Spleen (tissue), 11 donors: Measurements from ENCODE around the gene CEP72. TPM values are rescaled to one million over a fixed set of nuclear protein-coding genes. Genes with fewer than 3 reads are reported as not detected.
"Not testable (repeated sequence)": the region's sequence is repeated elsewhere in the genome, so short reads cannot be mapped to it uniquely, and the experiment has no call there.

Source experiments
- DNase-seq: peaks from one replicate; pipeline ENCODE4 v3.0.0-alpha.2; 2020
- H3K27ac ChIP-seq, 8 donors: fragments of 200-600 bp; sonication (generic) in 7 of 8; 1 replicate in 4 of 8; 2 replicates in 4 of 8; pipeline versions ENCODE4 v1.5.0 to v1.8.0; 2016 to 2021; ENCODE audit warnings: inconsistent platforms in 4 of 8, mild to moderate bottlenecking in 4 of 8, moderate library complexity in 1 of 8
- H3K27me3 ChIP-seq, 7 donors: fragments of 200-600 bp; sonication (generic) in 6 of 7; replicated peaks in 1 of 7; 1 replicate in 4 of 7; 2 replicates in 3 of 7; pipeline versions ENCODE4 v1.5.0 to v1.8.0; 2016 to 2021; ENCODE audit warnings: inconsistent platforms in 3 of 7, mild to moderate bottlenecking in 1 of 7
- H3K36me3 ChIP-seq, 6 donors: fragments of 200-600 bp; sonication (generic) in 5 of 6; 1 replicate in 4 of 6; 2 replicates in 2 of 6; pipeline versions ENCODE4 v1.5.0 to v1.8.0; 2016 to 2021; ENCODE audit warnings: inconsistent platforms in 2 of 6
- H3K4me1 ChIP-seq, 6 donors: fragments of 200-600 bp; sonication (generic) in 5 of 6; 1 replicate in 3 of 6; 2 replicates in 3 of 6; pipeline versions ENCODE4 v1.5.0 to v1.8.0; 2016 to 2021; ENCODE audit warnings: inconsistent platforms in 3 of 6
- H3K4me3 ChIP-seq, 8 donors: fragments of 200-600 bp; sonication (generic) in 7 of 8; 1 replicate in 4 of 8; 2 replicates in 4 of 8; pipeline versions ENCODE4 v1.5.0 to v1.8.0; 2016 to 2021; ENCODE audit warnings: inconsistent platforms in 4 of 8, mild to moderate bottlenecking in 4 of 8, moderate library complexity in 2 of 8
- H3K9me3 ChIP-seq, 8 donors: fragments of 200-600 bp; sonication (generic) in 7 of 8; 1 replicate in 4 of 8; 2 replicates in 4 of 8; pipeline versions ENCODE4 v1.5.0 to v1.8.0; 2016 to 2021; ENCODE audit warnings: inconsistent platforms in 4 of 8
- CTCF ChIP-seq, 11 experiments: fragments of 200-600 bp in 7 of 11; fragments of 450-650 bp in 4 of 11; sonication (generic) in 4 of 11; IDR thresholded peaks in 8 of 11; conservative IDR thresholded peaks in 3 of 11; 1 replicate in 7 of 11; 2 replicates in 4 of 11; pipeline versions ENCODE4 v1.4.0 to v1.8.0; 2016 to 2021; ENCODE audit warnings: antibody characterized with exemption in 11 of 11, inconsistent platforms in 4 of 11, mild to moderate bottlenecking in 1 of 11
- POLR2A ChIP-seq, 3 donors: fragments of 450-650 bp; IDR thresholded peaks; one replicate each; pipeline ENCODE4 v1.5.1; 2017; ENCODE audit warnings: antibody characterized with exemption in 3 of 3, mild to moderate bottlenecking in 1 of 3
- POLR2AphosphoS5 ChIP-seq, 3 donors: sonication (generic); formaldehyde crosslinking; IDR thresholded peaks; one replicate each; pipeline ENCODE4 v1.5.1; 2017; ENCODE audit warnings: antibody characterized with exemption in 3 of 3
- WGBS, 5 donors: extraction: QIAGEN DNeasy Blood & Tissue Kit in 3 of 5; methylation state at CpG; one replicate each; pipeline versions ENCODE4 v1.1.5 to v1.1.7; 2013 to 2018; 5-methylcytosine and 5-hydroxymethylcytosine counted together
- intact Hi-C: fragments of 100-400 bp; cut with DNase I; formaldehyde crosslinking; loops from one replicate; pipeline ENCODE4 v1.15.0; 2023; ENCODE audit warnings: low total_unique reads
- polyA plus RNA-seq, 3 donors: library from polyadenylated mRNA; stranded (reverse); fragments of 200-250 nt; gene quantifications; one replicate each; pipeline ENCODE4 v1.2.1, GENCODE V29; 2013
- total RNA-seq, 7 donors: library from RNA; depleted of rRNA in 3 of 7; stranded (reverse); fragments of >200 nt in 3 of 7; fragmentation: NEBNext Ultra II Directional in 4 of 7; extraction: Animal tissue kit (Norgen Biotek cat#: 25700) in 4 of 7; gene quantifications; one replicate each; pipeline versions ENCODE4 v1.1.0 to v1.2.1, GENCODE V29; 2016 to 2021
- donor health status: healthy with polysubstance abuse.
- donor health status: DM: no; HTN: no; CAD: no; lungs with moderate emphysema.
- donor health status: DM: no; HTN: no; CAD: no.
- donor health status: Bipolar disorder and iron deficiency.
- donor health status: healthy.
- donor health status: DM: no; HTN: no; CAD: no.
- donor health status: DM: yes; HTN: yes; CAD: no.

Gene CEP72
- total and polyA plus RNA-seq, 10 donors, result 2.1 to 13.1 (median 9.0) TPM

- DNase-seq, result peak; percentile 58
- Histone ChIP-seq H3K27me3 (peaks cover 0 to 85% (median 20%) of the 10 kb centered on the region in 7 donors), H3K9me3 (no peaks in the 10 kb centered on the region), H3K36me3 (no peaks in the 10 kb centered on the region), H3K4me1 (peaks cover 0 to 13% (median 6%) of the 10 kb centered on the region in 6 donors), H3K27ac (no peak overlapping the region), H3K4me3 (no peak overlapping the region)
- 82 to 95% (median 86%) methylated on average over 11 to 12 of the region's 12 CpGs for WGBS, 5 donors
- intact Hi-C loops, result no loop called here
- no peak for TF ChIP-seq POLR2AphosphoS5 (IDR thresholded peaks at IDR 0.05)
- no peak for TF ChIP-seq POLR2A (IDR thresholded peaks at IDR 0.05)
- no peak for TF ChIP-seq CTCF (IDR thresholded peaks at IDR 0.05 in 8 of 11, conservative IDR thresholded peaks at IDR 0.05 in 3 of 11)
Measured at GRCh38 chr5:604391-604831, 7.7 kb upstream of the CEP72 start.

GRCh38 chr5:605090-605489 is 7.0 kb upstream of the CEP72 start:
- H3K27ac ChIP-seq, H3K36me3 ChIP-seq, intact Hi-C loops, H3K4me3 ChIP-seq, H3K9me3 ChIP-seq, DNase-seq: not testable (repeated sequence)
- Histone ChIP-seq H3K27me3 (peaks cover 0 to 84% (median 20%) of the 10 kb centered on the region in 7 donors), H3K4me1 (peaks cover 0 to 13% (median 6%) of the 10 kb centered on the region in 6 donors)
- 82 to 93% (median 91%) methylated on average over 6 of the region's 6 CpGs for whole genome bisulfite sequencing, 5 donors

GRCh38 chr5:606061-606460 is 6.1 kb upstream of the CEP72 start:
- no peak for TF ChIP-seq POLR2AphosphoS5 (IDR thresholded peaks at IDR 0.05)
- TF ChIP-seq POLR2A (IDR thresholded peaks at IDR 0.05), result no peak
- TF ChIP-seq CTCF (IDR thresholded peaks at IDR 0.05 in 8 of 11, conservative IDR thresholded peaks at IDR 0.05 in 3 of 11), result no peak
- peaks cover 0 to 74% (median 20%) of the 10 kb centered on the region in 7 donors for H3K27me3 ChIP-seq
- WGBS, 5 donors, result 81 to 89% (median 88%) methylated on average over 8 of the region's 8 CpGs
- no peaks in the 10 kb centered on the region for H3K9me3 ChIP-seq
- peak; percentile 68 for DNase-seq
- intact Hi-C loops, result no loop called here
- no peak overlapping the region for H3K4me3 ChIP-seq
- no peaks in the 10 kb centered on the region for H3K36me3 ChIP-seq
- H3K27ac ChIP-seq, result no peak overlapping the region
- H3K4me1 ChIP-seq, result peaks cover 0 to 15% (median 6%) of the 10 kb centered on the region in 6 donors

- WGBS, 5 donors, result 78 to 84% (median 80%) methylated on average over 17 to 21 of the region's 21 CpGs
- H3K36me3 ChIP-seq, result no peaks in the 10 kb centered on the region
- peaks cover 0 to 22% (median 9%) of the 10 kb centered on the region in 6 donors for H3K4me1 ChIP-seq
- DNase-seq, result peak; percentile 73
- H3K9me3 ChIP-seq, result no peaks in the 10 kb centered on the region
- peaks cover 0 to 67% (median 18%) of the 10 kb centered on the region in 7 donors for H3K27me3 ChIP-seq
- TF ChIP-seq POLR2A (IDR thresholded peaks at IDR 0.05) (no peak), POLR2AphosphoS5 (IDR thresholded peaks at IDR 0.05) (no peak), CTCF (IDR thresholded peaks at IDR 0.05 in 8 of 11, conservative IDR thresholded peaks at IDR 0.05 in 3 of 11) (no peak)
- no peak overlapping the region for H3K4me3 ChIP-seq
- no peak overlapping the region for H3K27ac ChIP-seq
- intact Hi-C loops, result no loop called here
Measured at GRCh38 chr5:606526-607399, 5.4 kb upstream of the CEP72 start.
